GM12801 (cell line): ENCODE measurements around the gene PPFIA4.

ENCODE experiments used
- CTCF ChIP-seq: IDR thresholded peaks from one replicate; pipeline ENCODE4 v1.5.1; 2011; ENCODE audit warnings: control low read depth; ENCODE audit not compliant: insufficient read length; ENCODE audit errors: extremely low read depth

Gene PPFIA4

GRCh38 chr1:203035111-203036000 is 9.1 kb downstream of the PPFIA4 start:
- TF ChIP-seq CTCF: no peak

DNA sequence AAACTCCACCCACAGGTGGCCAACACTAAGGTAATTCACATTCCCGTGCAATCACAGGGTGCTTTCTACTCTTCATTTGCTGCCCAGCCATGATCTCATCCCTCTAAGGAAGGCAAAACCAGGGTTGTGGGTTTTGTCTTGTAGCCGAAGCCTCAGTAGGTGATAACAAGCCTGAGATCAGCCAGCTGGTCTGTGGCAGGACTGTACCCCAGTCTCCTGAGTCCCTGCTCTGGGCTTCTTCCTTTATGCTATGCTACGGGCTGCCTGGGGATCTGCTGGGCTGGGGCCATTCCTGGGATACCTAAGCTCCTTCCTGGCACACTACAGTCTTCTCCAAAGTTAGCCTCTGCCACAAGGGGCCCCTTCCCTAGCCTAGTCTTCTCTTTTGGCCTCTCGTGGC is 9.8 kb downstream of the PPFIA4 start:
- TF ChIP-seq CTCF: no peak

GRCh38 chr1:203036537-203036936 is 10.2 kb downstream of the PPFIA4 start:
- TF ChIP-seq CTCF: no peak

- no peak for TF ChIP-seq CTCF
These were observed 11.4 kb downstream of the PPFIA4 start for GRCh38 chr1:203037509-203038190.

DNA sequence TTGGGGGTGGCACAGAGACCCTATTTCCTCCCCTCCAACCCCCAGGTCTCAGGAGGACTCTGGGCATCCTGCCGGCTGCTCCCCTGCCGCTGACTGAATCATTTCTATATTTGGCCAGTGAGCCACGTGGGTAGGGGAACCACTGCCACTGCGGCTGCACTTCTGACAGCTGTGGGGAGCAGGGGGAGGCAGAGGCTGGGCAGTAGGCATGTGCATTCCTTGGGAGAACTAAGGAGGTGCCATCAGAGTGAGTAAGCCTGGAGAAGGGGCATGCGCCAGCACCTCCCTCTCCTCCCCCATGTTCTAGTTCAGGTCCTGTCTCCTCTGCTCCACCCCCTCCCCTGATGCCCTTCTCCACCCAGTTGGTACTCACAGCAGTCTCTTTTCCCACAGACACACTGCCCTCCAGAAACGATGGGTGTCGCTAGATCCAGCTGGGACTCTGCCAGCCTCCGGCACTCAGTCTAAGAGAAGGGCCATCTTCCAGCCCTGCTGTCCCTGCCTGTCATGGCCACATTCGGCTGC is 12.0 kb downstream of the PPFIA4 start:
- TF ChIP-seq CTCF: no peak

GRCh38 chr1:203038891-203039608 is 12.8 kb downstream of the PPFIA4 start:
- peak; percentile 29 for TF ChIP-seq CTCF
